ENCODE data around the gene ATN1. TPM values are rescaled to one million over a fixed set of nuclear protein-coding genes. Genes with fewer than 3 reads are reported as not detected.
A peak's percentile ranks its signal among the peaks of the same experiment; 100 is the strongest.

Gene ATN1
- total RNA-seq, 4 donors from 2014 or later = 49.0 to 136 (median 95.2) TPM

DNA sequence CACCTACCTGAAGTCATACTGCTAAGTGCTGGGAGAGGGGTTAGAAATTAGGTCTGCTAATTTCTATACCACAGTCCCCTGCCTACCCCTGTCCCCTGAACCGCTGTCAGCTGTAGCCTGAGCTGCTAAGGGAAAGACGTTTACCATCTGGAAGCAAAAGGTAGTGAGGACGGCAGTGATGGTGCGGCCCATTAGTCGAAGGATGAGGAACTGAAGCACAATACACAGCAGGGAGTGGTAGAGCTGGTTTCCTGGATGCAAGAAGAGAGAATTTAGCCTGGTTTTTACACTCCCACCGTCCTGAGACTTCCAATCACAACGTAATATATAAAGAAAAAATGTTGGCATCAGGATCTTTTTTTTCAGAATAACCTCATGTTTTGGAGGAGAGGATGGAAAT lies 54.8 kb downstream of the ATN1 start:
- 55 to 86% methylated on average over 3 to 5 of the region's 7 CpGs for WGBS, 2 donors (ENCODE audit: low coverage in 1 of 2)
- Histone ChIP-seq H3K36me3 (peaks cover 0 to 78% of the 10 kb centered on the region in 2 donors), H3K9me3 (no peaks in the 10 kb centered on the region), H3K27me3 (no peaks in the 10 kb centered on the region), H3K4me1 (peaks cover 0 to 6% (median 0%) of the 10 kb centered on the region in 3 donors), H3K27ac (no peak overlapping the region), H3K4me3 (no peak overlapping the region)
- ATAC-seq = no peak
- no peak for TF ChIP-seq POLR2AphosphoS5 (IDR thresholded peaks at IDR 0.05)
- TF ChIP-seq, protein P1, sequence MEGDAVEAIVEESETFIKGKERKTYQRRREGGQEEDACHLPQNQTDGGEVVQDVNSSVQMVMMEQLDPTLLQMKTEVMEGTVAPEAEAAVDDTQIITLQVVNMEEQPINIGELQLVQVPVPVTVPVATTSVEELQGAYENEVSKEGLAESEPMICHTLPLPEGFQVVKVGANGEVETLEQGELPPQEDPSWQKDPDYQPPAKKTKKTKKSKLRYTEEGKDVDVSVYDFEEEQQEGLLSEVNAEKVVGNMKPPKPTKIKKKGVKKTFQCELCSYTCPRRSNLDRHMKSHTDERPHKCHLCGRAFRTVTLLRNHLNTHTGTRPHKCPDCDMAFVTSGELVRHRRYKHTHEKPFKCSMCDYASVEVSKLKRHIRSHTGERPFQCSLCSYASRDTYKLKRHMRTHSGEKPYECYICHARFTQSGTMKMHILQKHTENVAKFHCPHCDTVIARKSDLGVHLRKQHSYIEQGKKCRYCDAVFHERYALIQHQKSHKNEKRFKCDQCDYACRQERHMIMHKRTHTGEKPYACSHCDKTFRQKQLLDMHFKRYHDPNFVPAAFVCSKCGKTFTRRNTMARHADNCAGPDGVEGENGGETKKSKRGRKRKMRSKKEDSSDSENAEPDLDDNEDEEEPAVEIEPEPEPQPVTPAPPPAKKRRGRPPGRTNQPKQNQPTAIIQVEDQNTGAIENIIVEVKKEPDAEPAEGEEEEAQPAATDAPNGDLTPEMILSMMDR (IDR thresholded peaks at IDR 0.05) = no peak
- TF ChIP-seq POLR2A (IDR thresholded peaks at IDR 0.05) = no peak
- no peak for TF ChIP-seq EP300 (IDR thresholded peaks at IDR 0.05)

DNA sequence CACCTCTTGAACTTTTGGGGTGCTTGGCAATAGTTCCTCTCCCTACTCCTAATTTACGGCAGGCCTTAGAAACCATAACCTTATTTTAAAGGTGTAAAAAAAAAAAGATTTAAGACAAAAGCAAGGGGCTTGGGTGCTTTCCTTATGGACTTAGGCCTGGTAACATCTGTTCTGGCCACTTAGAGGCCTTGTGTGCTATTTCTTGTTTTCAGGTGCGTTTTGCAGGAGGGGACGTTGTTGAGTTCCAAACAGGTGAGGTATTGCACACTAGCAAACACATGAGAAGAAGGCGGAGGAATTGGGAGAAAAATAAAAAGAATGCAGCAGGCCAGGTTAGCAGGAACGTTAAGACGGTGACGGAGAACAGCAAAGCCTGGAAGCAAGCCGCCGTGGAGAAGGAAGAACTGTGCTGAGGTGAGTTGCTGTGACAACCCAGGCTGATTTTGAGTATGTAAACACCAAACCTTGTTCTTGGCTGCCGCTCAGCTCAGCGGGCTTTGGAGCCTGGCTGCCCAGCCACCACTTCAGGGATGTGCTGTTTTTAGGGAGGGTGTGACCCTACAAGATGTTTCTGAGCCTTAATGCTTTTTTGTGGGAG lies 60.3 kb downstream of the ATN1 start:
- no peaks in the 10 kb centered on the region for H3K9me3 ChIP-seq
- peak; percentile 89 for ATAC-seq
- H3K4me1 ChIP-seq = peaks cover 0 to 22% (median 2%) of the 10 kb centered on the region in 3 donors
- WGBS, 2 donors (ENCODE audit: low coverage in 1 of 2) = 38 to 66% methylated on average over 10 of the region's 11 CpGs
- H3K36me3 ChIP-seq = peaks cover 0 to 31% of the 10 kb centered on the region in 2 donors
- no peaks in the 10 kb centered on the region for H3K27me3 ChIP-seq
- H3K27ac ChIP-seq = peak overlapping the region; percentile 66 to 78 (median 72)
- TF ChIP-seq POLR2A (IDR thresholded peaks at IDR 0.05) (no peak), POLR2AphosphoS5 (IDR thresholded peaks at IDR 0.05) (peak; percentile 42)
- H3K4me3 ChIP-seq = no peak overlapping the region

Small RNA genes lying within 50 kb of the gene (small RNA-seq; reads per million reads assigned to genes)
- gene MIR141 (0.12 to 0.55 (median 0.33) reads per million in 4 donors), gene MIR200C (0 to 1.4 (median 0) reads per million in 4 donors), gene RNU7-1 (0 reads per million in 4 donors), gene SCARNA12 (0 to 1.6 (median 0.15) reads per million in 4 donors)

Other genes with a start within 250 kb of the ATN1 start
- 10 to 100 TPM; 26.1 to 57.5 (median 43.6) TPM for gene ZNF384, start 238.6 kb upstream of the ATN1 start, total RNA-seq
- gene PIANP, start 227.1 kb upstream of the ATN1 start, total RNA-seq = 1 to 10 TPM in 1 of 4 donors, under 1 TPM in 3; 0.46 to 1.2 (median 0.73) TPM
- gene COPS7A, start 203.9 kb upstream of the ATN1 start, total RNA-seq = 10 to 100 TPM; 54.4 to 69.5 (median 55.4) TPM
- gene MLF2, start 174.8 kb upstream of the ATN1 start, total RNA-seq = 100 to 1,000 TPM; 140 to 290 (median 216) TPM
- gene PTMS, start 161.6 kb upstream of the ATN1 start, total RNA-seq = 100 to 1,000 TPM; 259 to 516 (median 325) TPM
- gene LAG3, start 155.4 kb upstream of the ATN1 start, total RNA-seq = 1 to 10 TPM in 3 of 4 donors, under 1 TPM in 1; 0.30 to 3.0 (median 1.9) TPM
- 10 to 100 TPM in 2 of 4 donors, 1 to 10 TPM in 2; 2.6 to 15.2 (median 9.1) TPM for gene CD4, start 138.4 kb upstream of the ATN1 start, total RNA-seq
- 1 to 10 TPM; 3.7 to 9.7 (median 3.9) TPM for gene GPR162, start 106.1 kb upstream of the ATN1 start, total RNA-seq
- gene P3H3, start 99.6 kb upstream of the ATN1 start, total RNA-seq = 10 to 100 TPM; 17.3 to 28.3 (median 23.0) TPM
- gene GNB3, start 87.0 kb upstream of the ATN1 start, total RNA-seq = 1 to 10 TPM in 3 of 4 donors, under 1 TPM in 1; 0.45 to 1.8 (median 1.3) TPM
- gene CDCA3, start 76.7 kb upstream of the ATN1 start, total RNA-seq = 1 to 10 TPM; 1.1 to 5.9 (median 1.4) TPM
- gene USP5, start 75.8 kb upstream of the ATN1 start, total RNA-seq = 10 to 100 TPM; 43.4 to 70.9 (median 65.0) TPM
- 100 to 1,000 TPM; 324 to 473 (median 392) TPM for gene TPI1, start 60.4 kb upstream of the ATN1 start, total RNA-seq
- 10 to 100 TPM in 1 of 4 donors, 1 to 10 TPM in 3; 7.4 to 10.7 (median 8.1) TPM for gene SPSB2, start 54.7 kb upstream of the ATN1 start, total RNA-seq
- gene LRRC23, start 23.1 kb upstream of the ATN1 start, total RNA-seq = 10 to 100 TPM in 3 of 4 donors, 1 to 10 TPM in 1; 8.8 to 16.6 (median 13.6) TPM
- 10 to 100 TPM; 31.2 to 68.2 (median 43.5) TPM for gene ENO2, start 13.4 kb upstream of the ATN1 start, total RNA-seq
- gene RNU7-1, start 15.9 kb downstream of the ATN1 start, total RNA-seq = not detected
- gene C12orf57, start 16.1 kb downstream of the ATN1 start, total RNA-seq = 100 to 1,000 TPM; 172 to 521 (median 367) TPM
- gene PTPN6, start 23.4 kb downstream of the ATN1 start, total RNA-seq = 10 to 100 TPM in 1 of 4 donors, 1 to 10 TPM in 3; 2.6 to 15.9 (median 7.5) TPM
- 100 to 1,000 TPM; 170 to 215 (median 187) TPM for gene PHB2, start 42.7 kb downstream of the ATN1 start, total RNA-seq
- gene EMG1, start 43.0 kb downstream of the ATN1 start, total RNA-seq = 10 to 100 TPM; 17.0 to 27.3 (median 20.1) TPM
- gene LPCAT3, start 90.5 kb downstream of the ATN1 start, total RNA-seq = 10 to 100 TPM; 23.7 to 33.7 (median 26.6) TPM
- 100 to 1,000 TPM; 391 to 853 (median 638) TPM for gene C1S, start 132.8 kb downstream of the ATN1 start, total RNA-seq
- gene C1R, start 164.5 kb downstream of the ATN1 start, total RNA-seq = 100 to 1,000 TPM; 330 to 846 (median 620) TPM
- 100 to 1,000 TPM in 2 of 4 donors, 10 to 100 TPM in 2; 85.9 to 181 (median 103) TPM for gene C1RL, start 181.3 kb downstream of the ATN1 start, total RNA-seq
- gene RBP5, start 200.9 kb downstream of the ATN1 start, total RNA-seq = 1 to 10 TPM in 1 of 4 donors, under 1 TPM in 1, not detected in 2; 0.58 to 1.1 TPM
- gene CLSTN3, start 202.4 kb downstream of the ATN1 start, total RNA-seq = 10 to 100 TPM; 13.9 to 34.3 (median 17.4) TPM